Neuronal stem cell (in vitro differentiated cells): ENCODE results near the gene EPB41L4B. TPM values are rescaled to one million over a fixed set of nuclear protein-coding genes. Genes with fewer than 3 reads are reported as not detected.
"Not testable (repeated sequence)": the region's sequence is repeated elsewhere in the genome, so short reads cannot be mapped to it uniquely, and the experiment has no call there.

Source experiments
- DNase-seq: peaks from one replicate; pipeline ENCODE4 v3.0.0-alpha.2; 2013; ENCODE audit warnings: low spot score
- H2AFZ ChIP-seq: one replicate; pipeline ENCODE4 v1.6.1; 2013; ENCODE audit warnings: mild to moderate bottlenecking, low read length, inconsistent platforms
- H2AK5ac ChIP-seq: 2 replicates; pipeline ENCODE4 v1.6.1; 2013; ENCODE audit warnings: low read depth, mild to moderate bottlenecking, inconsistent platforms, low read length, moderate library complexity, mixed read lengths
- H2BK120ac ChIP-seq: 2 replicates; pipeline ENCODE4 v1.6.1; 2013; ENCODE audit warnings: low read depth, mild to moderate bottlenecking, inconsistent platforms, low read length, moderate library complexity, mixed read lengths
- H2BK12ac ChIP-seq: one replicate; pipeline ENCODE4 v1.6.1; 2013; ENCODE audit warnings: low read length, inconsistent platforms
- H2BK15ac ChIP-seq: 2 replicates; pipeline ENCODE4 v1.6.1; 2013; ENCODE audit warnings: mild to moderate bottlenecking, low read length, inconsistent platforms, mixed read lengths
- H2BK5ac ChIP-seq: one replicate; pipeline ENCODE4 v1.6.1; 2013; ENCODE audit warnings: inconsistent platforms, mild to moderate bottlenecking, low read length, moderate library complexity
- H3K14ac ChIP-seq: one replicate; pipeline ENCODE4 v1.6.1; 2013; ENCODE audit warnings: low read length, inconsistent platforms
- H3K18ac ChIP-seq: 2 replicates; pipeline ENCODE4 v1.6.1; 2013; ENCODE audit warnings: low read length, inconsistent platforms
- H3K23ac ChIP-seq: 2 replicates; pipeline ENCODE4 v1.6.1; 2013; ENCODE audit warnings: low read depth, mild to moderate bottlenecking, mixed read lengths, low read length, inconsistent platforms; ENCODE audit not compliant: poor library complexity
- H3K27ac ChIP-seq: replicated peaks from 3 replicates; pipeline ENCODE4 v1.5.1; 2013; ENCODE audit warnings: low read length, inconsistent platforms
- H3K27me3 ChIP-seq, 3 experiments: 2 replicates each; pipeline ENCODE4 v1.6.1; 2013; ENCODE audit warnings: low read length in 3 of 3, mild to moderate bottlenecking in 2 of 3, inconsistent platforms in 1 of 3, low read depth in 1 of 3, mixed read lengths in 1 of 3, moderate library complexity in 1 of 3; ENCODE audit not compliant: control insufficient read depth in 3 of 3, insufficient read depth in 3 of 3
- H3K36me3 ChIP-seq, 2 donors: replicated peaks in 1 of 2; 2 replicates each; pipeline ENCODE4 v1.6.1; 2013; ENCODE audit warnings: low read length in 2 of 2; ENCODE audit not compliant: control insufficient read depth in 2 of 2, insufficient read depth in 2 of 2
- H3K4ac ChIP-seq: 2 replicates; pipeline ENCODE4 v1.6.1; 2013; ENCODE audit warnings: inconsistent platforms, mild to moderate bottlenecking, low read length, moderate library complexity
- H3K4me1 ChIP-seq, 2 donors: 1 replicate in 1 of 2; 2 replicates in 1 of 2; pipeline ENCODE4 v1.6.1; 2013; ENCODE audit warnings: low read length in 2 of 2, low read depth in 1 of 2; ENCODE audit not compliant: control insufficient read depth in 2 of 2, insufficient read depth in 1 of 2
- H3K4me2 ChIP-seq: one replicate; pipeline ENCODE4 v1.6.1; 2013; ENCODE audit warnings: mild to moderate bottlenecking, low read length, inconsistent platforms; ENCODE audit not compliant: insufficient read depth, poor library complexity, severe bottlenecking
- H3K4me3 ChIP-seq, 2 donors: 2 replicates each; pipeline ENCODE4 v1.5.1; 2013; ENCODE audit warnings: low read length in 2 of 2, mild to moderate bottlenecking in 2 of 2, inconsistent platforms in 1 of 2, moderate library complexity in 1 of 2
- H3K79me1 ChIP-seq: one replicate; pipeline ENCODE4 v1.6.1; 2013; ENCODE audit warnings: low read depth, mild to moderate bottlenecking, inconsistent platforms, low read length, moderate library complexity
- H3K9ac ChIP-seq: one replicate; pipeline ENCODE4 v1.6.1; 2013; ENCODE audit warnings: mild to moderate bottlenecking, low read depth, low read length, inconsistent platforms; ENCODE audit not compliant: poor library complexity
- H3K9me3 ChIP-seq, 2 donors: replicated peaks in 1 of 2; 2 replicates each; pipeline versions ENCODE3 to v1.6.1; 2013; ENCODE audit warnings: low read length in 2 of 2, mild to moderate bottlenecking in 2 of 2, inconsistent platforms in 1 of 2, low read depth in 1 of 2, mixed read lengths in 1 of 2, moderate library complexity in 1 of 2; ENCODE audit not compliant: control insufficient read depth in 2 of 2, insufficient read depth in 1 of 2
- H4K8ac ChIP-seq: one replicate; pipeline ENCODE4 v1.6.1; 2013; ENCODE audit warnings: low read depth, mild to moderate bottlenecking, inconsistent platforms, low read length, moderate library complexity
- H4K91ac ChIP-seq: one replicate; pipeline ENCODE4 v1.6.1; 2013; ENCODE audit warnings: low read length, low read depth, mild to moderate bottlenecking, inconsistent platforms; ENCODE audit not compliant: poor library complexity
- WGBS, 2 donors: extraction: QIAGEN DNeasy Blood & Tissue Kit; methylation state at CpG; one replicate each; pipeline ENCODE4 v1.1.7; 2013; ENCODE audit warnings: missing lambda C conversion rate in 2 of 2, mixed read lengths in 1 of 2; ENCODE audit not compliant: insufficient read length in 2 of 2, insufficient replicate concordance in 1 of 2; ENCODE audit errors: extremely low coverage in 2 of 2; 5-methylcytosine and 5-hydroxymethylcytosine counted together
- polyA plus RNA-seq, 2 experiments: library from polyadenylated mRNA; stranded (reverse); fragments of 200-250 nt; gene quantifications; one replicate each; pipeline ENCODE4 v1.2.3, GENCODE V29; 2013

The EPB41L4B gene
- polyA plus RNA-seq (2013, experiment 1 of 2), result 2.1 TPM
- polyA plus RNA-seq (2013, experiment 2 of 2), result 2.3 TPM

GRCh38 chr9:109320742-109321448, at the start of gene EPB41L4B:
Gene EPB41L4B (minus strand): TSS chr9:109321059. CDS start chr9:109320446, 613 bp downstream.
- H3K27me3 ChIP-seq, result peaks cover 5 to 52% (median 18%) of the 10 kb centered on the region in 3 experiments
- H2AK5ac ChIP-seq, result no peak within 1 kb of the TSS
- no CpG with 5 or more reads among the region's 72 CpGs for whole genome bisulfite sequencing, 2 donors

GRCh38 chr9:109369285-109369684, 48.4 kb upstream of the EPB41L4B start:
- Histone ChIP-seq H4K91ac (no peak overlapping the region), H3K79me1 (no peaks in the 10 kb centered on the region), H3K23ac (no peak overlapping the region), H3K4me3 (no peak overlapping the region), H3K9ac (no peak overlapping the region), H3K18ac (no peak overlapping the region), H3K27ac (no peak overlapping the region), H2BK5ac (no peak overlapping the region), H3K14ac (no peak overlapping the region), H3K4me2 (no peak overlapping the region), H2BK120ac (no peak overlapping the region), H2AFZ (no peak overlapping the region), H4K8ac (no peak overlapping the region), H3K4me1 (no peaks in the 10 kb centered on the region), H3K9me3 (peaks cover 0 to 6% of the 10 kb centered on the region in 2 donors), H2BK12ac (no peak overlapping the region), H3K4ac (no peak overlapping the region), H3K36me3 (no peaks in the 10 kb centered on the region), H2BK15ac (no peak overlapping the region), H3K27me3 (peaks cover 0 to 4% (median 0%) of the 10 kb centered on the region in 3 experiments), H2AK5ac (no peak overlapping the region)
- no CpG with 5 or more reads among the region's 2 CpGs for WGBS, 2 donors
- DNase-seq, result no peak

More at GRCh38 chr9:109320742-109321448, at the start of gene EPB41L4B:
- no peak within 1 kb of the TSS for H2BK5ac ChIP-seq
- no peak within 1 kb of the TSS for H3K23ac ChIP-seq
- H3K4ac ChIP-seq, result no peak within 1 kb of the TSS
- H3K4me1 ChIP-seq, result peaks cover 2 to 6% of the 10 kb centered on the region in 2 donors
- peak within 1 kb of the TSS; percentile 83 for H3K9ac ChIP-seq
- H4K8ac ChIP-seq, result no peak within 1 kb of the TSS
- no peak within 1 kb of the TSS for H4K91ac ChIP-seq
- H2BK120ac ChIP-seq, result no peak within 1 kb of the TSS
- peak within 1 kb of the TSS; percentile 78 for H3K18ac ChIP-seq
- no peak within 1 kb of the TSS for H2BK12ac ChIP-seq
- no peak within 1 kb of the TSS for H3K27ac ChIP-seq
- H3K9me3 ChIP-seq, result no peaks in the 10 kb centered on the region
- no peaks in the 10 kb centered on the region for H3K79me1 ChIP-seq
- peak within 1 kb of the TSS; percentile 50 to 86 for H3K4me3 ChIP-seq
- DNase-seq, result peak; percentile 76
- no peak within 1 kb of the TSS for H3K14ac ChIP-seq
- H2AFZ ChIP-seq, result peak within 1 kb of the TSS; percentile 80
- no peaks in the 10 kb centered on the region for H3K36me3 ChIP-seq
- no peak within 1 kb of the TSS for H2BK15ac ChIP-seq
- peak within 1 kb of the TSS; percentile 81 for H3K4me2 ChIP-seq

GRCh38 chr9:109360771-109361170, 39.9 kb upstream of the EPB41L4B start:
- H3K79me1 ChIP-seq, result no peaks in the 10 kb centered on the region
- no peak overlapping the region for H3K23ac ChIP-seq
- H3K14ac ChIP-seq, result no peak overlapping the region
- H3K36me3 ChIP-seq, result no peaks in the 10 kb centered on the region
- H2AFZ ChIP-seq, result no peak overlapping the region
- no peak overlapping the region for H3K27ac ChIP-seq
- H3K9me3 ChIP-seq, result no peaks in the 10 kb centered on the region
- no peak overlapping the region for H3K9ac ChIP-seq
- no peak overlapping the region for H3K18ac ChIP-seq
- no CpG with 5 or more reads among the region's 5 CpGs for WGBS, 2 donors
- no peak overlapping the region for H3K4ac ChIP-seq
- no peak overlapping the region for H4K8ac ChIP-seq
- H3K4me1 ChIP-seq, result no peaks in the 10 kb centered on the region
- no peak overlapping the region for H2BK5ac ChIP-seq
- peaks cover 0 to 9% (median 0%) of the 10 kb centered on the region in 3 experiments for H3K27me3 ChIP-seq
- H2AK5ac ChIP-seq, result no peak overlapping the region
- no peak overlapping the region for H2BK15ac ChIP-seq
- no peak overlapping the region for H2BK12ac ChIP-seq
- no peak overlapping the region for H3K4me3 ChIP-seq
- DNase-seq, result no peak
- H2BK120ac ChIP-seq, result no peak overlapping the region
- no peak overlapping the region for H4K91ac ChIP-seq
- H3K4me2 ChIP-seq, result no peak overlapping the region

GRCh38 chr9:109358968-109359603, 38.2 kb upstream of the EPB41L4B start:
- H3K4ac ChIP-seq, H2BK12ac ChIP-seq, H3K27ac ChIP-seq, H3K9me3 ChIP-seq, H3K4me1 ChIP-seq, H3K9ac ChIP-seq, H2BK120ac ChIP-seq, H3K23ac ChIP-seq, H3K18ac ChIP-seq, H2AFZ ChIP-seq, H4K8ac ChIP-seq, H3K27me3 ChIP-seq, H2BK5ac ChIP-seq, H2BK15ac ChIP-seq, H4K91ac ChIP-seq, H3K14ac ChIP-seq, H3K36me3 ChIP-seq, H3K4me2 ChIP-seq, H3K4me3 ChIP-seq, H2AK5ac ChIP-seq, DNase-seq, H3K79me1 ChIP-seq: not testable (repeated sequence)
- WGBS, 2 donors, result no CpG with 5 or more reads among the region's 8 CpGs
